Prostate gland (tissue), 2 donors: ENCODE data around the gene KLF16.

Experiments used
- POLR2AphosphoS5 ChIP-seq: sonication (generic); formaldehyde crosslinking; IDR thresholded peaks from one replicate; pipeline ENCODE4 v1.6.1; 2017; ENCODE audit warnings: antibody characterized with exemption
- TF ChIP-seq, protein P1 (sequence below), 4 experiments: fragments of 200-600 bp in 2 of 4; fragments of 450-650 bp in 2 of 4; sonication (generic) in 2 of 4; IDR thresholded peaks; 1 replicate in 3 of 4; 2 replicates in 1 of 4; pipeline ENCODE4 v1.5.1; 2016 to 2019; ENCODE audit warnings: antibody characterized with exemption in 4 of 4, mild to moderate bottlenecking in 2 of 4, moderate library complexity in 2 of 4

- TF ChIP-seq, protein P1, sequence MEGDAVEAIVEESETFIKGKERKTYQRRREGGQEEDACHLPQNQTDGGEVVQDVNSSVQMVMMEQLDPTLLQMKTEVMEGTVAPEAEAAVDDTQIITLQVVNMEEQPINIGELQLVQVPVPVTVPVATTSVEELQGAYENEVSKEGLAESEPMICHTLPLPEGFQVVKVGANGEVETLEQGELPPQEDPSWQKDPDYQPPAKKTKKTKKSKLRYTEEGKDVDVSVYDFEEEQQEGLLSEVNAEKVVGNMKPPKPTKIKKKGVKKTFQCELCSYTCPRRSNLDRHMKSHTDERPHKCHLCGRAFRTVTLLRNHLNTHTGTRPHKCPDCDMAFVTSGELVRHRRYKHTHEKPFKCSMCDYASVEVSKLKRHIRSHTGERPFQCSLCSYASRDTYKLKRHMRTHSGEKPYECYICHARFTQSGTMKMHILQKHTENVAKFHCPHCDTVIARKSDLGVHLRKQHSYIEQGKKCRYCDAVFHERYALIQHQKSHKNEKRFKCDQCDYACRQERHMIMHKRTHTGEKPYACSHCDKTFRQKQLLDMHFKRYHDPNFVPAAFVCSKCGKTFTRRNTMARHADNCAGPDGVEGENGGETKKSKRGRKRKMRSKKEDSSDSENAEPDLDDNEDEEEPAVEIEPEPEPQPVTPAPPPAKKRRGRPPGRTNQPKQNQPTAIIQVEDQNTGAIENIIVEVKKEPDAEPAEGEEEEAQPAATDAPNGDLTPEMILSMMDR (IDR thresholded peaks at IDR 0.05) = no peak
- no peak for TF ChIP-seq POLR2AphosphoS5
Measured at GRCh38 chr19:1847348-1847683, 16.1 kb downstream of the KLF16 start.
